ENCODE measurements around the gene SPPL2C. TPM values are rescaled to one million over a fixed set of nuclear protein-coding genes. Genes with fewer than 3 reads are reported as not detected.

Gene SPPL2C
- total RNA-seq, 1 experiment from 2014 or later: not detected

GRCh38 chr17:45863857-45864654 is 19.4 kb downstream of the SPPL2C start:
- Histone ChIP-seq H3K4me1 (peaks cover 25% of the 10 kb centered on the region), H3K9me3 (no peaks in the 10 kb centered on the region), H3K4me3 (ENCODE audit: low read depth, low read length) (no peak overlapping the region), H3K36me3 (ENCODE audit: control insufficient read depth, insufficient read depth, low read length) (no peaks in the 10 kb centered on the region), H3K27me3 (replicated peaks; ENCODE audit: control insufficient read depth, insufficient read depth, low read length) (no peaks in the 10 kb centered on the region)
- TF ChIP-seq CTCF (IDR thresholded peaks at IDR 0.05; ENCODE audit: insufficient read depth in 1 of 2, low read depth in 1 of 2, low read length in 1 of 2, severe bottlenecking in 1 of 2, unreplicated experiment in 1 of 2): no peak
- Mint-ChIP-seq H3K4me1 (ENCODE audit: low read depth, unreplicated experiment) (peaks cover 18% of the 10 kb centered on the region), H3K36me3 (ENCODE audit: insufficient read depth, unreplicated experiment) (no peaks in the 10 kb centered on the region), H3K27ac (ENCODE audit: unreplicated experiment) (no peak overlapping the region), H3K9me3 (ENCODE audit: unreplicated experiment) (no peaks in the 10 kb centered on the region), H3K4me3 (ENCODE audit: unreplicated experiment) (no peak overlapping the region), H3K27me3 (ENCODE audit: insufficient read depth, unreplicated experiment) (peaks cover 7% of the 10 kb centered on the region)
- POLR2A ChIA-PET: no interaction called here
- CTCF ChIA-PET: no interaction called here
- no TSS peak for BruUV-seq (replicated peaks)
- intact Hi-C loops (cut with micrococcal nuclease; ENCODE audit: unreplicated experiment): no loop called here
- no peak for DNase-seq

- Mint-ChIP-seq H3K27me3 (ENCODE audit: insufficient read depth, unreplicated experiment) (no peaks in the 10 kb centered on the region), H3K4me1 (ENCODE audit: low read depth, unreplicated experiment) (peaks cover 18% of the 10 kb centered on the region), H3K9me3 (ENCODE audit: unreplicated experiment) (no peaks in the 10 kb centered on the region), H3K27ac (ENCODE audit: unreplicated experiment) (no peak overlapping the region), H3K36me3 (ENCODE audit: insufficient read depth, unreplicated experiment) (no peaks in the 10 kb centered on the region), H3K4me3 (ENCODE audit: unreplicated experiment) (no peak overlapping the region)
- no peak for DNase-seq
- ChIA-PET POLR2A (no interaction called here), CTCF (no interaction called here)
- Histone ChIP-seq H3K36me3 (ENCODE audit: control insufficient read depth, insufficient read depth, low read length) (no peaks in the 10 kb centered on the region), H3K4me1 (peaks cover 25% of the 10 kb centered on the region), H3K27me3 (replicated peaks; ENCODE audit: control insufficient read depth, insufficient read depth, low read length) (no peaks in the 10 kb centered on the region), H3K9me3 (no peaks in the 10 kb centered on the region), H3K4me3 (ENCODE audit: low read depth, low read length) (no peak overlapping the region)
- intact Hi-C loops (cut with micrococcal nuclease; ENCODE audit: unreplicated experiment): no loop called here
- no peak for TF ChIP-seq CTCF (IDR thresholded peaks at IDR 0.05; ENCODE audit: insufficient read depth in 1 of 2, low read depth in 1 of 2, low read length in 1 of 2, severe bottlenecking in 1 of 2, unreplicated experiment in 1 of 2)
- no TSS peak for BruUV-seq (replicated peaks)
These were observed 22.5 kb downstream of the SPPL2C start for GRCh38 chr17:45867171-45867570.

GRCh38 chr17:45867702-45868101 is 23.0 kb downstream of the SPPL2C start:
- Mint-ChIP-seq H3K4me1 (ENCODE audit: low read depth, unreplicated experiment) (peaks cover 18% of the 10 kb centered on the region), H3K4me3 (ENCODE audit: unreplicated experiment) (no peak overlapping the region), H3K27ac (ENCODE audit: unreplicated experiment) (no peak overlapping the region), H3K36me3 (ENCODE audit: insufficient read depth, unreplicated experiment) (no peaks in the 10 kb centered on the region), H3K27me3 (ENCODE audit: insufficient read depth, unreplicated experiment) (no peaks in the 10 kb centered on the region), H3K9me3 (ENCODE audit: unreplicated experiment) (no peaks in the 10 kb centered on the region)
- intact Hi-C loops (cut with micrococcal nuclease; ENCODE audit: unreplicated experiment): no loop called here
- Histone ChIP-seq H3K4me3 (ENCODE audit: low read depth, low read length) (no peak overlapping the region), H3K9me3 (no peaks in the 10 kb centered on the region), H3K27me3 (replicated peaks; ENCODE audit: control insufficient read depth, insufficient read depth, low read length) (no peaks in the 10 kb centered on the region), H3K4me1 (peaks cover 25% of the 10 kb centered on the region), H3K36me3 (ENCODE audit: control insufficient read depth, insufficient read depth, low read length) (no peaks in the 10 kb centered on the region)
- no peak for TF ChIP-seq CTCF (IDR thresholded peaks at IDR 0.05; ENCODE audit: insufficient read depth in 1 of 2, low read depth in 1 of 2, low read length in 1 of 2, severe bottlenecking in 1 of 2, unreplicated experiment in 1 of 2)
- ChIA-PET POLR2A (no interaction called here), CTCF (no interaction called here)
- no peak for DNase-seq
- BruUV-seq (replicated peaks): no TSS peak

Measured in Caco-2 (cell line).